Keratinocyte (primary cell): ENCODE results near the gene FN3K.

ENCODE experiments used
- CTCF ChIP-seq, 3 experiments: IDR thresholded peaks in 1 of 3; conservative IDR thresholded peaks in 1 of 3; optimal IDR thresholded peaks in 1 of 3; 2 replicates in 2 of 3; 3 replicates in 1 of 3; pipeline versions ENCODE3 to v1.5.1; 2011; ENCODE audit warnings: low read length in 3 of 3, mild to moderate bottlenecking in 3 of 3, moderate library complexity in 2 of 3, control low read depth in 1 of 3, inconsistent platforms in 1 of 3; ENCODE audit not compliant: insufficient read depth in 2 of 3; ENCODE audit errors: extremely low read depth in 1 of 3
- EZH2 ChIP-seq: IDR thresholded peaks from one replicate; pipeline ENCODE4 v1.6.1; 2012; ENCODE audit warnings: inconsistent platforms, mild to moderate bottlenecking, low read length, moderate library complexity

- TF ChIP-seq EZH2: no peak
- no peak for TF ChIP-seq CTCF (optimal IDR thresholded peaks at IDR 0.05 in 1 of 3, IDR thresholded peaks at IDR 0.05 in 1 of 3, conservative IDR thresholded peaks at IDR 0.05 in 1 of 3; ENCODE audit: extremely low read depth in 1 of 3, insufficient read depth in 2 of 3, low read length in 3 of 3)
Observed at GRCh38 chr17:82716203-82717010, 19.0 kb upstream of the FN3K start, which contains the start of gene FN3KRP.
